ENCODE data around the gene SLC25A38. TPM values are rescaled to one million over a fixed set of nuclear protein-coding genes. Genes with fewer than 3 reads are reported as not detected.

Gene SLC25A38
- total and polyA plus RNA-seq, 10 of the 15 experiments (the other 5 are each of a cell fraction or from before 2014, with no cell fraction given) = 15.2 to 55.2 (median 39.2) TPM

GRCh38 chr3:39384665-39385000 is 1.5 kb downstream of the SLC25A38 start:
- FAIRE-seq (no peak), DNase-seq (ENCODE audit: low read depth, low spot score) (no peak), ATAC-seq (no peak)
- no peaks in the 10 kb centered on the region; a peak in 1 of 4 replicates for H3K36me3 ChIP-seq (ENCODE audit: control insufficient read depth in 2 of 2, insufficient read depth in 2 of 2, low read length in 1 of 2)
- peak overlapping the region; percentile 89 for H3K4me3 ChIP-seq
- CTCF ChIA-PET = interaction anchor here (0.6 to 1.7 kb wide), 6 partner anchors 23 to 195 kb away, joined by 3 to 6 read pairs (median 4); no protein-coding TSS in a partner anchor
- peaks cover 15% of the 10 kb centered on the region for H3K4me1 ChIP-seq (ENCODE audit: control insufficient read depth, insufficient read depth, low read length)
- 34% methylated on average over 14 of the region's 14 CpGs for WGBS (ENCODE audit: insufficient coverage, insufficient replicate concordance, low lambda C conversion rate, missing lambda C conversion rate)
- peak overlapping the region; percentile 68 for H3K4me2 ChIP-seq (ENCODE audit: control insufficient read depth, insufficient read depth)
- peaks cover 61% of the 10 kb centered on the region for H3K79me2 ChIP-seq (ENCODE audit: control insufficient read depth, insufficient read depth, low read length)
- intact Hi-C loops (cut with micrococcal nuclease; ENCODE audit: unreplicated experiment) (loop anchor here (1.0 kb wide), 1 partner anchor 22 kb away; the partner anchor contains the start of gene RPSA), in situ Hi-C loops (cut with MboI) (loop anchor here (5.0 kb wide), 2 partner anchors 87 to 197 kb away; no protein-coding TSS in a partner anchor)
- H4K20me1 ChIP-seq (ENCODE audit: control insufficient read depth, insufficient read depth) = no peaks in the 10 kb centered on the region
- no peaks in the 10 kb centered on the region for H3K27me3 ChIP-seq (replicated peaks in 1 of 2; ENCODE audit: control insufficient read depth in 2 of 2, insufficient read depth in 2 of 2, low read length in 1 of 2)
- H3K27ac ChIP-seq (ENCODE audit: control insufficient read depth, insufficient read depth) = no peak overlapping the region
- SMC1A ChIA-PET (ENCODE audit: uncharacterized antibody, unreplicated experiment) = interaction anchor here (1.2 to 1.6 kb wide), 5 partner anchors 23 to 96 kb away, joined by 3 to 5 read pairs (median 5); no protein-coding TSS in a partner anchor
- no peak overlapping the region for H2AFZ ChIP-seq (ENCODE audit: control insufficient read depth, low read depth, low read length)
- RAD21 ChIA-PET (ENCODE audit: unreplicated experiment) = interaction anchor here (1.0 to 4.2 kb wide), 3 partner anchors 23 to 384 kb away, joined by 3 to 24 read pairs (median 7); partner anchors contain the start of gene RPSA
- BruUV-seq (replicated peaks) = no TSS peak
- TF ChIP-seq ATF3 (IDR thresholded peaks at IDR 0.05; ENCODE audit: borderline replicate concordance, extremely low read depth, low read depth, low read length) (no peak), MLLT1 (IDR thresholded peaks at IDR 0.05) (peak; percentile 65; the same call in 1 of the 2 replicates)
- H3K9me3 ChIP-seq (replicated peaks; ENCODE audit: control insufficient read depth, insufficient read depth, low read length) = no peaks in the 10 kb centered on the region
- POLR2A ChIA-PET = interaction anchor here (0.7 to 1.8 kb wide), 4 partner anchors 21 to 59 kb away, joined by 3 to 10 read pairs (median 4); no protein-coding TSS in a partner anchor
- H3K9ac ChIP-seq (ENCODE audit: control insufficient read depth, insufficient read depth, low read length) = peak overlapping the region; percentile 33
